IMR-90 (cell line): ENCODE data around the gene KCNJ6. TPM values are rescaled to one million over a fixed set of nuclear protein-coding genes. Genes with fewer than 3 reads are reported as not detected.

Source experiments
- ATAC-seq: fragments of 200-7000 bp; cut with Tn5 transposase; 2 replicates; pipeline ENCODE4 v1.9.1; 2020; ENCODE audit warnings: low read depth, mild to moderate bottlenecking, moderate library complexity
- BruUV-seq: library from RNA; stranded (reverse); fragments of 400-500 nt; replicated peaks from 2 replicates; lab custom pipeline; 2021; lab: Mats Ljungman, UMichigan
- CTCF ChIA-PET: fragments of 300-600 bp; formaldehyde crosslinking; extraction: SDS; loops from one replicate; lab custom pipeline; 2021; ENCODE audit warnings: antibody characterized with exemption; lab: Yijun Ruan, JAX
- POLR2A ChIA-PET: fragments of 300-600 bp; sonication (Branson Sonifier 250); formaldehyde crosslinking; loops from one replicate; lab custom pipeline; 2022; ENCODE audit warnings: antibody characterized with exemption; ENCODE audit not compliant: unreplicated experiment; lab: Charles Lee
- DNase-seq: peaks from one replicate; pipeline ENCODE4 v3.0.0; 2013
- H2AFZ ChIP-seq: replicated peaks from 2 replicates; pipeline ENCODE3; 2013; ENCODE audit warnings: low read length, mild to moderate bottlenecking; ENCODE audit not compliant: poor library complexity
- H2AK5ac ChIP-seq: 2 replicates; pipeline ENCODE4 v1.6.1; 2013; ENCODE audit warnings: low read depth, low read length, inconsistent platforms
- H2AK9ac ChIP-seq: replicated peaks from 2 replicates; pipeline ENCODE3; 2013; ENCODE audit warnings: mild to moderate bottlenecking, low read depth, low read length, moderate library complexity; ENCODE audit not compliant: poor library complexity
- H2BK120ac ChIP-seq: 2 replicates; pipeline ENCODE4 v1.6.1; 2013; ENCODE audit warnings: low read depth, low read length, inconsistent platforms
- H2BK15ac ChIP-seq: 3 replicates; pipeline ENCODE4 v1.6.1; 2013; ENCODE audit warnings: low read depth, low read length, inconsistent platforms
- H2BK20ac ChIP-seq: 2 replicates; pipeline ENCODE4 v1.6.1; 2013; ENCODE audit warnings: low read depth, mild to moderate bottlenecking, inconsistent platforms, low read length, moderate library complexity
- H2BK5ac ChIP-seq: 2 replicates; pipeline ENCODE4 v1.6.1; 2013; ENCODE audit warnings: mild to moderate bottlenecking, low read depth, low read length, inconsistent platforms; ENCODE audit not compliant: poor library complexity, severe bottlenecking
- H3K14ac ChIP-seq: replicated peaks from 2 replicates; pipeline ENCODE4 v1.6.1; 2013; ENCODE audit warnings: low read depth, low read length, inconsistent platforms
- H3K18ac ChIP-seq: 2 replicates; pipeline ENCODE4 v1.6.1; 2013; ENCODE audit warnings: low read depth, low read length, control low read depth
- H3K23ac ChIP-seq: 2 replicates; pipeline ENCODE4 v1.6.1; 2013; ENCODE audit warnings: low read depth, low read length, inconsistent platforms
- H3K27ac ChIP-seq: 2 replicates; pipeline ENCODE4 v1.5.1; 2013; ENCODE audit warnings: mild to moderate bottlenecking, control low read depth, low read length; ENCODE audit not compliant: insufficient read depth
- H3K27me3 ChIP-seq: 2 replicates; pipeline ENCODE4 v1.6.1; 2013; ENCODE audit warnings: low read length; ENCODE audit not compliant: control insufficient read depth, insufficient read depth
- H3K36me3 ChIP-seq: 2 replicates; pipeline ENCODE4 v1.6.1; 2013; ENCODE audit warnings: low read length, mixed read lengths; ENCODE audit not compliant: control insufficient read depth, insufficient read depth
- H3K4ac ChIP-seq: 2 replicates; pipeline ENCODE4 v1.6.1; 2013; ENCODE audit warnings: low read depth, low read length, inconsistent platforms
- H3K4me1 ChIP-seq: 2 replicates; pipeline ENCODE4 v1.6.1; 2013; ENCODE audit warnings: low read length, mixed read lengths; ENCODE audit not compliant: control insufficient read depth, insufficient read depth
- H3K4me2 ChIP-seq: 2 replicates; pipeline ENCODE4 v1.6.1; 2013; ENCODE audit warnings: low read depth, mild to moderate bottlenecking, control low read depth, low read length, moderate library complexity
- H3K4me3 ChIP-seq: 2 replicates; pipeline ENCODE4 v1.5.1; 2013; ENCODE audit warnings: low read depth, mild to moderate bottlenecking, control low read depth, low read length, moderate library complexity; ENCODE audit not compliant: insufficient read depth
- H3K56ac ChIP-seq: 2 replicates; pipeline ENCODE4 v1.6.1; 2013; ENCODE audit warnings: low read length, inconsistent platforms; ENCODE audit not compliant: insufficient read depth; ENCODE audit errors: extremely low read depth
- H3K79me1 ChIP-seq, 2 experiments: 2 replicates each; pipeline ENCODE4 v1.6.1; 2013; ENCODE audit warnings: low read length in 2 of 2, inconsistent platforms in 1 of 2, low read depth in 1 of 2
- H3K9ac ChIP-seq: 2 replicates; pipeline ENCODE4 v1.6.1; 2013; ENCODE audit warnings: low read depth, low read length, control low read depth
- H3K9me1 ChIP-seq: 2 replicates; pipeline ENCODE4 v1.6.1; 2013; ENCODE audit warnings: low read length, inconsistent platforms; ENCODE audit not compliant: insufficient read depth
- H3K9me3 ChIP-seq: 2 replicates; pipeline ENCODE4 v1.6.1; 2013; ENCODE audit warnings: low read length; ENCODE audit not compliant: control insufficient read depth, insufficient read depth
- H4K20me1 ChIP-seq: 2 replicates; pipeline ENCODE4 v1.6.1; 2013; ENCODE audit warnings: low read length, inconsistent platforms; ENCODE audit not compliant: insufficient read depth
- H4K5ac ChIP-seq: 2 replicates; pipeline ENCODE4 v1.6.1; 2013; ENCODE audit warnings: mild to moderate bottlenecking, low read depth, low read length, control low read depth
- H4K8ac ChIP-seq, 2 experiments: 2 replicates each; pipeline ENCODE4 v1.6.1; 2013; ENCODE audit warnings: low read depth in 2 of 2, low read length in 2 of 2, control low read depth in 1 of 2, inconsistent platforms in 1 of 2
- H4K91ac ChIP-seq: 2 replicates; pipeline ENCODE4 v1.6.1; 2013; ENCODE audit warnings: low read depth, low read length, inconsistent platforms; ENCODE audit not compliant: insufficient read depth
- CEBPB ChIP-seq: IDR thresholded peaks from 2 replicates; pipeline ENCODE4 v1.6.1; 2012; ENCODE audit warnings: low read depth, low read length, improper control_type of control experiment
- MAFK ChIP-seq: IDR thresholded peaks from 2 replicates; pipeline ENCODE4 v1.6.1; 2012; ENCODE audit warnings: low read depth, low read length, improper control_type of control experiment
- RFX5 ChIP-seq: IDR thresholded peaks from 2 replicates; pipeline ENCODE4 v1.8.0; 2012; ENCODE audit warnings: low read depth, mild to moderate bottlenecking, low read length, moderate library complexity
- WGBS, 2 experiments: methylation state at CpG; one replicate each; pipeline versions ENCODE4 v1.1.5 to v1.1.7; 2013; ENCODE audit warnings: missing lambda C conversion rate in 2 of 2; ENCODE audit not compliant: insufficient read length in 1 of 2; ENCODE audit errors: extremely low coverage in 2 of 2; 5-methylcytosine and 5-hydroxymethylcytosine counted together
- dilution Hi-C: fragments of 300-500 bp; cut with HindIII; formaldehyde crosslinking; loops from one replicate; pipeline ENCODE4 v1.14.3; 2018; ENCODE audit warnings: low sequenced_read_pairs; ENCODE audit not compliant: unreplicated experiment
- in situ Hi-C: fragments of 300-500 bp; cut with MboI; formaldehyde crosslinking; loops from 3 replicates; pipeline ENCODE4 v1.14.3; 2019; ENCODE audit warnings: low sequenced_read_pairs, inconsistent platforms, mixed read lengths
- intact Hi-C: fragments of 100-400 bp; cut with micrococcal nuclease; formaldehyde crosslinking; loops from 2 replicates; pipeline ENCODE4 v1.10.0; 2022
- polyA plus RNA-seq, 3 experiments: library from polyadenylated mRNA; depleted of rRNA; stranded (reverse); fragments of >200 nt; gene quantifications; 2 replicates each; pipeline ENCODE4 v1.2.3, GENCODE V29; 2012; ENCODE audit warnings: low replicate concordance in 1 of 3
- total RNA-seq: library from RNA; depleted of rRNA; stranded (reverse); fragments of >200 nt; gene quantifications from 2 replicates; pipeline ENCODE4 v1.2.3, GENCODE V29; 2012

KCNJ6 gene
- total and polyA plus RNA-seq, 2 of the 4 experiments (the other 2 are of a cell fraction) = under 0.01 to 0.02 TPM

GRCh38 chr21:37849506-37850102 lies 66.7 kb downstream of the KCNJ6 start:
- Histone ChIP-seq H4K20me1 (no peaks in the 10 kb centered on the region), H3K36me3 (no peaks in the 10 kb centered on the region), H3K4me2 (peak overlapping the region; percentile 19; the same call in 1 of the 2 replicates), H3K27me3 (no peaks in the 10 kb centered on the region), H3K27ac (peak overlapping the region; percentile 84), H2AK9ac (peak overlapping the region; percentile 92), H3K79me1 (no peaks in the 10 kb centered on the region; a peak in 1 of 4 replicates), H4K91ac (peak overlapping the region; percentile 99), H3K4me1 (peaks cover 27% of the 10 kb centered on the region), H2AK5ac (peak overlapping the region; percentile 98), H3K4ac (peak overlapping the region; percentile 99), H2AFZ (peak overlapping the region; percentile 59), H3K9me3 (no peaks in the 10 kb centered on the region), H3K9ac (no peak overlapping the region), H2BK5ac (peak overlapping the region; percentile 99), H4K5ac (peak overlapping the region; percentile 76), H3K4me3 (no peak overlapping the region), H3K9me1 (peaks cover 28% of the 10 kb centered on the region), H4K8ac (peak overlapping the region; percentile 94 to 96), H3K18ac (peak overlapping the region; percentile 89), H2BK15ac (peak overlapping the region; percentile 97; the same call in 2 of the 3 replicates), H3K14ac (peak overlapping the region; percentile 97), H2BK120ac (peak overlapping the region; percentile 100), H3K56ac (peak overlapping the region; percentile 90), H2BK20ac (peak overlapping the region; percentile 99), H3K23ac (peak overlapping the region; percentile 98)
- WGBS, 2 experiments = 83% methylated on average over 2 of the region's 4 CpGs; no CpG with 5 or more reads in 1 of the 2 experiments
- dilution Hi-C loops (no loop called here), intact Hi-C loops (no loop called here), in situ Hi-C loops (no loop called here)
- ATAC-seq (peak; percentile 88), DNase-seq (peak; percentile 83)
- TF ChIP-seq RFX5 (no peak), MAFK (peak; percentile 27; the same call in 1 of the 2 replicates), CEBPB (peak; percentile 40; the same call in 1 of the 2 replicates)
- ChIA-PET CTCF (no interaction called here), POLR2A (no interaction called here)
- BruUV-seq = no TSS peak
